Activated CD4-positive, CD25-positive, alpha-beta regulatory T cell treated with anti-CD3 and anti-CD28 coated beads, Interleukin-2, amount 50 U/mL, for 24 hours (primary cell): Measurements from ENCODE around the gene TMEM132A.
A peak's percentile ranks its signal among the peaks of the same experiment; 100 is the strongest.

Experiments used
- ATAC-seq, 2 donors: fragments of 150-1000 bp; cut with Tn5 transposase; one replicate each; pipeline ENCODE4 v1.10.0; 2021; ENCODE audit warnings: mild to moderate bottlenecking in 1 of 2, moderate library complexity in 1 of 2

Gene TMEM132A

GRCh38 chr11:60924110-60924905 is at the start of gene TMEM132A:
TMEM132A (plus strand) TSS chr11:60924460; CDS start chr11:60924634, 174 bp downstream.
- peak; percentile 19 to 27 for ATAC-seq

- no peak for ATAC-seq
Measured at GRCh38 chr11:60875366-60876167, 48.7 kb upstream of the TMEM132A start.

GRCh38 chr11:60876168-60876485 is 48.1 kb upstream of the TMEM132A start:
- ATAC-seq: no peak

- ATAC-seq: no peak
Measured at GRCh38 chr11:60878245-60879101, 45.8 kb upstream of the TMEM132A start.

- no peak for ATAC-seq
Measured at GRCh38 chr11:60879104-60879503, 45.2 kb upstream of the TMEM132A start.

- no peak for ATAC-seq
Measured at GRCh38 chr11:60879971-60880588, 44.2 kb upstream of the TMEM132A start.

- ATAC-seq: no peak
Measured at GRCh38 chr11:60880643-60881282, 43.5 kb upstream of the TMEM132A start.

- ATAC-seq: peak; percentile 61 to 65
Measured at GRCh38 chr11:60887556-60887955, 36.7 kb upstream of the TMEM132A start.

- ATAC-seq: no peak
Measured at GRCh38 chr11:60889869-60890311, 34.4 kb upstream of the TMEM132A start.

- ATAC-seq: no peak
Measured at GRCh38 chr11:60890696-60891095, 33.6 kb upstream of the TMEM132A start.

- no peak for ATAC-seq
Measured at GRCh38 chr11:60891103-60891741, 33.0 kb upstream of the TMEM132A start.

GRCh38 chr11:60895687-60896086 is 28.6 kb upstream of the TMEM132A start:
- no peak for ATAC-seq

GRCh38 chr11:60897496-60897895 is 26.8 kb upstream of the TMEM132A start:
- ATAC-seq: no peak

- peak; percentile 86 to 93 for ATAC-seq
Measured at GRCh38 chr11:60899046-60899936, 25.0 kb upstream of the TMEM132A start.

GRCh38 chr11:60899977-60900376 is 24.3 kb upstream of the TMEM132A start:
- ATAC-seq: no peak

- no peak for ATAC-seq
Measured at GRCh38 chr11:60900673-60901404, 23.4 kb upstream of the TMEM132A start.

GRCh38 chr11:60902625-60903024 is 21.6 kb upstream of the TMEM132A start:
- no peak for ATAC-seq

GRCh38 chr11:60905047-60905446 is 19.2 kb upstream of the TMEM132A start:
- ATAC-seq: no peak

- ATAC-seq: peak; percentile 19 to 35
Measured at GRCh38 chr11:60905551-60906113, 18.6 kb upstream of the TMEM132A start.
